Heart left ventricle (tissue), 16 donors: Measurements from ENCODE around the gene EBF4. TPM values are rescaled to one million over a fixed set of nuclear protein-coding genes. Genes with fewer than 3 reads are reported as not detected.

ENCODE experiments used
- ATAC-seq, 4 donors: fragments of 200-7000 bp; cut with Tn5 transposase; one replicate each; pipeline ENCODE4 v1.9.1; 2020 to 2022; ENCODE audit warnings: moderate library complexity in 4 of 4, mild to moderate bottlenecking in 3 of 4, moderate number of reproducible peaks in 1 of 4
- DNase-seq, 5 donors: peaks; one replicate each; pipeline ENCODE4 v3.0.0-alpha.2; 2020
- H3K27ac ChIP-seq, 12 donors: fragments of 200-600 bp; sonication (generic) in 4 of 12; one replicate each; pipeline versions ENCODE4 v1.5.0 to v1.8.0; 2016 to 2022; ENCODE audit warnings: mild to moderate bottlenecking in 2 of 12
- H3K27me3 ChIP-seq, 9 donors: fragments of 200-600 bp; sonication (generic) in 2 of 9; one replicate each; pipeline versions ENCODE4 v1.5.1 to v1.8.0; 2016 to 2022; ENCODE audit warnings: mild to moderate bottlenecking in 3 of 9
- H3K36me3 ChIP-seq, 9 donors: fragments of 200-600 bp; sonication (generic) in 2 of 9; one replicate each; pipeline versions ENCODE4 v1.5.0 to v1.8.0; 2018 to 2022; ENCODE audit warnings: mild to moderate bottlenecking in 2 of 9
- H3K4me1 ChIP-seq, 12 donors: fragments of 200-600 bp; sonication (generic) in 4 of 12; one replicate each; pipeline versions ENCODE4 v1.5.0 to v1.8.0; 2016 to 2022; ENCODE audit warnings: mild to moderate bottlenecking in 3 of 12
- H3K4me3 ChIP-seq, 12 donors: fragments of 200-600 bp; sonication (generic) in 4 of 12; one replicate each; pipeline versions ENCODE4 v1.5.0 to v1.8.0; 2017 to 2022; ENCODE audit warnings: mild to moderate bottlenecking in 9 of 12, moderate library complexity in 4 of 12
- H3K9me3 ChIP-seq, 12 donors: fragments of 200-600 bp; sonication (generic) in 4 of 12; one replicate each; pipeline versions ENCODE4 v1.5.0 to v1.8.0; 2016 to 2022; ENCODE audit warnings: mild to moderate bottlenecking in 1 of 12
- CTCF ChIP-seq, 12 donors: fragments of 200-600 bp; sonication (generic) in 4 of 12; IDR thresholded peaks; one replicate each; pipeline versions ENCODE4 v1.5.0 to v1.8.0; 2018 to 2022; ENCODE audit warnings: antibody characterized with exemption in 12 of 12, mild to moderate bottlenecking in 5 of 12
- POLR2A ChIP-seq, 2 donors: fragments of 450-650 bp; IDR thresholded peaks; one replicate each; pipeline ENCODE4 v1.6.1; 2017; ENCODE audit warnings: antibody characterized with exemption in 2 of 2, mild to moderate bottlenecking in 2 of 2, moderate library complexity in 2 of 2
- WGBS, 4 donors: extraction: QIAGEN DNeasy Blood & Tissue Kit in 2 of 4; methylation state at CpG; one replicate each; pipeline versions ENCODE4 v1.1.5 to v1.1.7; 2013 to 2018; 5-methylcytosine and 5-hydroxymethylcytosine counted together
- intact Hi-C, 10 donors: fragments of 100-400 bp; cut with DNase I; formaldehyde crosslinking; loops; one replicate each; pipeline versions ENCODE4 v1.11.1 to v1.14.2; 2022
- polyA plus RNA-seq, 2 donors: library from polyadenylated mRNA; stranded (reverse); fragments of 200-250 nt; gene quantifications; one replicate each; pipeline ENCODE4 v1.2.3, GENCODE V29; 2013
- total RNA-seq, 9 donors: library from RNA; depleted of rRNA in 2 of 9; stranded (reverse); fragments of >200 nt in 2 of 9; fragmentation: NEBNext Ultra II Directional in 3 of 9; extraction: Animal tissue kit (Norgen Biotek cat#: 25700) in 3 of 9; gene quantifications; one replicate each; pipeline versions ENCODE4 v1.1.0 to v1.2.4, GENCODE V29; 2016 to 2023
- donor health status: ischemic (EF 13 %, LVEDD 7.1; RV severe dilation, severe dysfunction).
- donor health status: healthy with polysubstance abuse.
- donor health status: DM: no; HTN: yes; CAD: no.
- donor health status: DM: no; HTN: no; CAD: no.
- donor health status: ischemic (EF 25% LVEDD 6.9; RV normal size, moderate dysfunction).
- donor health status: ischemic (EF 25% LVEDD 5.7; RV mildly dilated, moderate dysfunction).
- donor health status: healthy.
- donor health status: DM: yes; HTN: yes; CAD: no.
- donor health status: ischemic (EF 35%, LVEDD 5.7; RV mildly dilated, moderate dysfunction).
- donor health status: nonischemic (EF 11% LVEDD 7.7; RV severe dilation, severe dysfunction).
- donor health status: DM: yes; HTN: yes; CAD: no.
- donor health status: PGD.
- donor health status: ischemic (EF 29% LVEDD 5.4; RV normal size, mild dysfunction).
- donor health status: nonischemic (EF 23%, LVEDD 6.1; RV moderate dilation, normal function).

The EBF4 gene
- total and polyA plus RNA-seq, 11 donors = 2.5 to 6.4 (median 3.8) TPM

- Histone ChIP-seq H3K27me3 (peaks cover 4 to 66% (median 25%) of the 10 kb centered on the region in 9 donors), H3K9me3 (no peaks in the 10 kb centered on the region), H3K36me3 (no peaks in the 10 kb centered on the region), H3K4me3 (no peak overlapping the region), H3K27ac (no peak overlapping the region), H3K4me1 (peaks cover 0 to under 1% (median 0%) of the 10 kb centered on the region in 12 donors)
- DNase-seq (no peak), ATAC-seq (no peak)
- no peak for TF ChIP-seq POLR2A (IDR thresholded peaks at IDR 0.05)
- no peak for TF ChIP-seq CTCF (IDR thresholded peaks at IDR 0.05)
- WGBS, 4 donors = 87 to 90% (median 89%) methylated on average over 23 of the region's 23 CpGs
- intact Hi-C loops = no loop called here
Observed at GRCh38 chr20:2794202-2794748, 101.7 kb downstream of the EBF4 start.

- intact Hi-C loops = no loop called here
- 78 to 87% (median 84%) methylated on average over 4 to 11 of the region's 11 CpGs for WGBS, 4 donors
- no peaks in the 10 kb centered on the region for H3K36me3 ChIP-seq
- H3K4me3 ChIP-seq = no peak overlapping the region
- no peaks in the 10 kb centered on the region for H3K9me3 ChIP-seq
- peaks cover 9 to 71% (median 32%) of the 10 kb centered on the region in 9 donors for H3K27me3 ChIP-seq
- no peak for ATAC-seq
- no peak overlapping the region for H3K27ac ChIP-seq
- H3K4me1 ChIP-seq = peaks cover 0 to 7% (median 0%) of the 10 kb centered on the region in 12 donors
- no peak for TF ChIP-seq POLR2A (IDR thresholded peaks at IDR 0.05)
- TF ChIP-seq CTCF (IDR thresholded peaks at IDR 0.05) = no peak
- DNase-seq = no peak
Observed at GRCh38 chr20:2794866-2795447, 102.4 kb downstream of the EBF4 start.

GRCh38 chr20:2795451-2795850, 102.9 kb downstream of the EBF4 start:
- Histone ChIP-seq H3K27ac (no peak overlapping the region), H3K9me3 (no peaks in the 10 kb centered on the region), H3K27me3 (peaks cover 12 to 75% (median 37%) of the 10 kb centered on the region in 9 donors), H3K4me1 (peaks cover 0 to 12% (median 0%) of the 10 kb centered on the region in 12 donors), H3K4me3 (no peak overlapping the region), H3K36me3 (no peaks in the 10 kb centered on the region)
- no peak for TF ChIP-seq POLR2A (IDR thresholded peaks at IDR 0.05)
- TF ChIP-seq CTCF (IDR thresholded peaks at IDR 0.05) = no peak
- WGBS, 4 donors = 82 to 87% (median 85%) methylated on average over 19 to 24 of the region's 24 CpGs
- no peak for ATAC-seq
- intact Hi-C loops = no loop called here
- DNase-seq = no peak

- DNase-seq = no peak
- TF ChIP-seq CTCF (IDR thresholded peaks at IDR 0.05) (no peak), POLR2A (IDR thresholded peaks at IDR 0.05) (no peak)
- Histone ChIP-seq H3K36me3 (no peaks in the 10 kb centered on the region), H3K9me3 (peaks cover 0 to 1% (median 0%) of the 10 kb centered on the region in 12 donors), H3K27ac (no peak overlapping the region), H3K27me3 (peaks cover 17 to 78% (median 42%) of the 10 kb centered on the region in 9 donors), H3K4me1 (peaks cover 0 to 19% (median 0%) of the 10 kb centered on the region in 12 donors), H3K4me3 (no peak overlapping the region)
- WGBS, 4 donors = 91 to 94% (median 92%) methylated on average over 15 to 20 of the region's 20 CpGs
- intact Hi-C loops = no loop called here
- no peak for ATAC-seq
Observed at GRCh38 chr20:2796011-2796660, 103.6 kb downstream of the EBF4 start.
